GM19240 (cell line): ENCODE data around the gene SLC1A2.

Source experiments
- DNase-seq: peaks from one replicate; pipeline ENCODE4 v3.0.0; 2011; ENCODE audit warnings: low spot score; ENCODE audit not compliant: insufficient read length

The SLC1A2 gene

GRCh38 chr11:35349897-35350296 is 69.5 kb downstream of the SLC1A2 start:
- no peak for DNase-seq

GRCh38 chr11:35348898-35349687 is 70.3 kb downstream of the SLC1A2 start:
- DNase-seq, result no peak

DNA sequence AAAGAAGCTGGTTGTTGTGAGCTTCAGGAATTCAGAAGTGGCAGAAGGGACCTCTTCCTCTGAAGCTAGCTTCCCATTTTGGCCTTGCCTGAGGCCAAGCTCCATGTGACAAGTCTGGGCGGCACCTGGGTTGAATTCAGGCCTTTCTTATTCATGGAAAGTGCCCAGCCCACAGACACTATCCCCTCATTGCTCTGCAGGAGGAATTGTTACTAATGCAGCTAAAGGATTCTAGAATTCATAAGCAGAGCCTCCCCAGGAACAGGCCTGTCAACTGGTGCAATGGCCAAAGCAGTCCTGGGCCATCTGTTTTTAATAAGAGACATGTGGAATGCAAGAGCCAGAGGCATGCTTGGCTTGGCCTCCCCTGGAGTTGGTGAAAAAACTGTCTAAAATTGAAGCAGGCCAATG is 71.4 kb downstream of the SLC1A2 start:
- DNase-seq, result no peak

DNA sequence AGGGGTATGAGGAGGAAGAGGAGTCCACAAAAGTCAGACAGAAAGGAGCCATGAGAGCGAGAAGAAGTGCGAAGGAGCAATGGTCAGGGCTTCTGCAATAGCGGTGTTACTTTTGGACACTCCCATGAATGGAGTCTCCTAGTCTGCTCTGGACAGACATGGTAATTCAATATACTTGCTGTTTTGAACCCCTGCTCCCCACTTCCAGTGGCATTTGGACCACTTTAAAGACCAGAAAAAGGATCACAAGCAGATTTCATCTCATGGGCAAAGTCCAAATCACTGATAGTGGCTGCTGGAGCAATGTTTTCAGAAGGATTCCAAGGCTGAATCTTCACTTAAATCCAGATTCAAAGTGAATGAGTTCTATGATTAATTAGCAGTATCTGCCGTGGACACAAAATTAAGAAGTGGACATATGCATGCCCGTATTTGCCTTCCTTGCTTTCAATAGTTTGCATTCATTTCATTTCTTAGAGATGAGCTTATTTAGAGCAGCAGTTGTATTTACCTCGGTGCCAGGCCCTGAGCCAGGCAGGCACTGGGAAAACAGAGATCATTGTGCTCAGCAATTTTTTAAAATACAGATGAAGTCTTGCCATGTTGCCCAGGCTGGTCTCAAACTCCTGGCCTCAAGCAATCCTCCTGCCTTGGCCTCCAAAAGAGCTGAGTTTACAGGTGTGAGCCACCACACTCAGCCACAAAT is 72.0 kb downstream of the SLC1A2 start:
- no peak for DNase-seq

GRCh38 chr11:35346472-35347156 is 72.7 kb downstream of the SLC1A2 start:
- no peak for DNase-seq

- no peak for DNase-seq
Observed at GRCh38 chr11:35344681-35345574, 74.4 kb downstream of the SLC1A2 start.

DNA sequence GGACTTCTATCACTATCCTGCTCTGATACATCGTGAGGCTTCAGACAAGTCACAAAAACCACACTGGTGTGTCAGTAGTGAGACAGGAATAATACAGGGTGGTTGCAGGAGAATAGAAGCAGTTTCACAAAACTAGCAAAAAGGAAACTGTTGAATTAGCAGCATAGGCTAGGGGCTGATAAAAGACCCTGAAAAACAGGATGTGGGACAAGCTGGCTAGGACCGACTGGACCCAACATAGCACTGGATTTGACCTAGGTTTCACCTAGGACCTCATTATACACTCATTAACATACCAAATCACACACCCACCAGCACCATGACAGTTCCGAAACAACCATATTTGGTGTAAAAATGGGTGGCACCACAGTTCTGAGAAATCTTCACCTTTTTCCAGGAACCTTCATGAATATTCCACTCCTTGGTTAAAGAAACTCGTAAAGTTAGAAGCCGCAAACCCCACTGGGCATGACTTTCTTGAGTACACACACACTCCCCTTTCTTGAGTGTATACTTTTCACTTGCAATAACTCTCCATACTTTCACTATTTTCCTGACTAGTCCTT is 76.2 kb downstream of the SLC1A2 start:
- DNase-seq, result no peak

- no peak for DNase-seq
Observed at GRCh38 chr11:35340715-35341114, 78.6 kb downstream of the SLC1A2 start.

DNA sequence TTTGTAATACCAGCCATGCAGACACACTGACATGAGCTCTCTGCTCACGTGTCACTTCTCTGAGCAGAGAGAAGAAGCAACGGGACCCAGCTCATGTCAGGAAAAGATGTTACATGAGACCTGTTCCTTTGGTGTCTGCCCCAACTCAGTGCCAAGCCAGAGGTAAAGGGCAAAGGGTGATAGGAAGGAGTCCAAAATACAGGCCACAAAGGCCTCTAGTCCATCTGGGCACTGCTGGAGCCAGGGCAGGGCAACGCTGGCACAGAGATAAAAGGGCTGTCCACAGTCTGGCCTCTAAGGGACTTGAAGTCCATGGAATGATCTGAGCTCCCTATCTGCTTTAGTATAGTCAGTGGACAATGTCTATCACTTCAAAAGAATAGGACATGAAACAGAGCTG is 79.3 kb downstream of the SLC1A2 start:
- DNase-seq, result no peak

- DNase-seq, result no peak
Observed at GRCh38 chr11:35338921-35339320, 80.4 kb downstream of the SLC1A2 start.

- DNase-seq, result no peak
Observed at GRCh38 chr11:35337914-35338305, 81.4 kb downstream of the SLC1A2 start.

GRCh38 chr11:35337136-35337913 is 82.0 kb downstream of the SLC1A2 start:
- no peak for DNase-seq

GRCh38 chr11:35336726-35337125 is 82.6 kb downstream of the SLC1A2 start:
- no peak for DNase-seq

GRCh38 chr11:35335226-35335625 is 84.1 kb downstream of the SLC1A2 start:
- no peak for DNase-seq

GRCh38 chr11:35334385-35335090 is 84.8 kb downstream of the SLC1A2 start:
- no peak for DNase-seq

GRCh38 chr11:35332524-35332923 is 86.8 kb downstream of the SLC1A2 start:
- no peak for DNase-seq

DNA sequence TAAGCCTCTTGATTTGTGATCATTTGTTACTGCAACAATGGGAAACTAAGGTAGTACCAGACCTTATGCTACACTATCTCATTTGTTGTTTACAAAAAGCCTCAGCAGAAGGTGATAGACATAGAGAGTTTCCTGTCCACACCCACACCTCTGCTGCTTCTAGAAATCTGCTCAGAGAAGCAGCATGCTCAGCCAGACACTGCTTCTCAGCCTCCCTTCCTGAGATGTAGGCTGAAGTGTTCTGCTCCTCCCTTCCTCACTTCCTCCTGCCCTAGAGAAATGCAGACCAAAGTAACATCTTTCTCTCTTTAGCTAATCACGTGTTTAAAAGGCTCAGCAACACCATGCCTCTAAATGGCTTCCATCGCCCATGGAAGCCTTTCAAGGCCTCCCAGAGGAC is 88.4 kb downstream of the SLC1A2 start:
- no peak for DNase-seq

GRCh38 chr11:35330156-35330889 is 89.0 kb downstream of the SLC1A2 start:
- no peak for DNase-seq

DNA sequence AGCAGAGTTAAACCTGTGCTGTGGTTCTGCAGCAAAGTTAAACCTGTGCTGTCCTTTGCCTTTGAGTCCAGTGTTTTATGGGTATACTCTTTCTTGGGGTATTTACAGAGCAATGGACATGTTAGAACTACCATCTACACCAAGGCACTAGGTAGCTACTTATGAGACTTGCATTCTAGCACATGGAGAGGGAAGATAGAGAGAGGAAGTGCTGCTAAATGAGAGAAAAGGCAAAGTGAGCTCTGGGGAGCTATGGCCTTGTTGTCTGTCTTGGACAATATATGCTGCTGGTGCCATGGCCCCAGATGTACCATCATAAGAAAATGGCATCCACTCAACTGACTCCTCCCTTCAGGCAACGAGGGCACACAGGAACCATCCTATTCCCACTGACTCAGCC is 91.5 kb downstream of the SLC1A2 start:
- no peak for DNase-seq
